ENCODE data around the gene PRDM13. TPM values are rescaled to one million over a fixed set of nuclear protein-coding genes. Genes with fewer than 3 reads are reported as not detected.

The PRDM13 gene
- total and polyA plus RNA-seq, 2 experiments from 2014 or later, result 0.08 to 0.10 TPM

- peak overlapping the region; percentile 93 for H3K4me2 ChIP-seq
- H3K4me3 ChIP-seq, result peak overlapping the region; percentile 64
- Mint-ChIP-seq H3K4me1 (peaks cover 40% of the 10 kb centered on the region), H3K27me3 (ENCODE audit: insufficient read depth, low read depth, poor library complexity) (peaks cover 97% of the 10 kb centered on the region), H3K27ac (no peak overlapping the region), H3K36me3 (ENCODE audit: low read depth) (peaks cover 2% of the 10 kb centered on the region; the same call in 2 of the 3 replicates), H3K4me3 (peak overlapping the region; percentile 66; the same call in 1 of the 3 replicates), H3K9me3 (peaks cover 6% of the 10 kb centered on the region)
- H3K9me2 ChIP-seq (ENCODE audit: insufficient read depth), result no peaks in the 10 kb centered on the region
- H3K79me2 ChIP-seq (replicated peaks; ENCODE audit: insufficient read depth), result no peaks in the 10 kb centered on the region
- ATAC-seq (peak; percentile 74), DNase-seq (ENCODE audit: low spot score) (peak; percentile 81)
- H3K27me3 ChIP-seq (ENCODE audit: insufficient read depth), result peaks cover 99% of the 10 kb centered on the region
- H3K36me3 ChIP-seq (ENCODE audit: insufficient read depth), result no peaks in the 10 kb centered on the region
- H2AFZ ChIP-seq, result peak overlapping the region; percentile 89
- H3K27ac ChIP-seq (ENCODE audit: low read depth), result no peak overlapping the region
- peaks cover 59% of the 10 kb centered on the region for H3K4me1 ChIP-seq (ENCODE audit: insufficient read depth)
- peaks cover 36% of the 10 kb centered on the region for H3F3A ChIP-seq (replicated peaks; ENCODE audit: low read depth)
- TF ChIP-seq, protein P1, sequence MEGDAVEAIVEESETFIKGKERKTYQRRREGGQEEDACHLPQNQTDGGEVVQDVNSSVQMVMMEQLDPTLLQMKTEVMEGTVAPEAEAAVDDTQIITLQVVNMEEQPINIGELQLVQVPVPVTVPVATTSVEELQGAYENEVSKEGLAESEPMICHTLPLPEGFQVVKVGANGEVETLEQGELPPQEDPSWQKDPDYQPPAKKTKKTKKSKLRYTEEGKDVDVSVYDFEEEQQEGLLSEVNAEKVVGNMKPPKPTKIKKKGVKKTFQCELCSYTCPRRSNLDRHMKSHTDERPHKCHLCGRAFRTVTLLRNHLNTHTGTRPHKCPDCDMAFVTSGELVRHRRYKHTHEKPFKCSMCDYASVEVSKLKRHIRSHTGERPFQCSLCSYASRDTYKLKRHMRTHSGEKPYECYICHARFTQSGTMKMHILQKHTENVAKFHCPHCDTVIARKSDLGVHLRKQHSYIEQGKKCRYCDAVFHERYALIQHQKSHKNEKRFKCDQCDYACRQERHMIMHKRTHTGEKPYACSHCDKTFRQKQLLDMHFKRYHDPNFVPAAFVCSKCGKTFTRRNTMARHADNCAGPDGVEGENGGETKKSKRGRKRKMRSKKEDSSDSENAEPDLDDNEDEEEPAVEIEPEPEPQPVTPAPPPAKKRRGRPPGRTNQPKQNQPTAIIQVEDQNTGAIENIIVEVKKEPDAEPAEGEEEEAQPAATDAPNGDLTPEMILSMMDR (conservative IDR thresholded peaks at IDR 0.05; ENCODE audit: low read depth in 2 of 2), result peak; percentile 34 to 67; a peak in 3 of 4 replicates
- TF ChIP-seq EZH2phosphoT487 (IDR thresholded peaks at IDR 0.05; ENCODE audit: unreplicated experiment), result no peak
- H4K20me1 ChIP-seq (replicated peaks; ENCODE audit: insufficient read depth), result peaks cover 31% of the 10 kb centered on the region
These were observed 6.7 kb downstream of the PRDM13 start for GRCh38 chr6:99613409-99613704.

DNA sequence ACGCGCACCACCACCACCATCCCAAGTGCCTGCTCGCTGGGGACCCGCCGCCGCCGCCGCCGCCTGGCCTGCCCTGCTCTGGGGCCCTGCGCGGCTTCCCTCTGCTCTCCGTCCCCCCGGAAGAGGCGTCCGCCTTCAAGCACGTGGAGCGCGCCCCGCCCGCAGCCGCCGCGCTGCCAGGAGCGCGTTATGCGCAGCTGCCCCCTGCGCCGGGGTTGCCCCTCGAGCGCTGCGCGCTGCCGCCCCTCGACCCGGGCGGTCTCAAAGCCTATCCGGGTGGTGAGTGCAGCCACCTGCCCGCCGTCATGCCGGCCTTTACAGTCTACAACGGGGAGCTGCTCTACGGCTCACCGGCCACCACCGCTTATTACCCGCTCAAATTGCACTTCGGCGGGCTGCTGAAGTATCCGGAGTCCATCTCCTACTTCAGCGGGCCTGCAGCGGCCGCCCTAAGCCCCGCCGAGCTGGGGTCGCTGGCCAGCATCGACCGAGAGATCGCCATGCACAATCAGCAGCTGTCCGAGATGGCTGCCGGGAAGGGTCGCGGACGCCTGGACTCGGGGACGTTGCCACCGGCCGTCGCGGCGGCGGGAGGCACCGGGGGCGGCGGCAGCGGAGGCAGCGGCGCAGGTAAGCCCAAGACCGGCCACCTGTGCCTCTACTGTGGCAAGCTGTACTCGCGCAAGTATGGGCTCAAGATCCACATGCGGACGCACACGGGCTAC lies 7.2 kb downstream of the PRDM13 start:
- no peak overlapping the region for H3K27ac ChIP-seq (ENCODE audit: low read depth)
- H3K4me1 Mint-ChIP-seq, result peaks cover 37% of the 10 kb centered on the region
- peaks cover 95% of the 10 kb centered on the region for H3K27me3 Mint-ChIP-seq (ENCODE audit: insufficient read depth, low read depth, poor library complexity)
- ATAC-seq (peak; percentile 55), DNase-seq (ENCODE audit: low spot score) (peak; percentile 69)
- peak overlapping the region; percentile 66 for H3K4me3 Mint-ChIP-seq
- peak overlapping the region; percentile 96 for H2AFZ ChIP-seq
- peaks cover 53% of the 10 kb centered on the region for H3K4me1 ChIP-seq (ENCODE audit: insufficient read depth)
- peaks cover 30% of the 10 kb centered on the region; the same call in 1 of the 2 replicates for H4K20me1 ChIP-seq (replicated peaks; ENCODE audit: insufficient read depth)
- peaks cover 33% of the 10 kb centered on the region for H3F3A ChIP-seq (replicated peaks; ENCODE audit: low read depth)
- H3K4me3 ChIP-seq, result peak overlapping the region; percentile 64
- no peaks in the 10 kb centered on the region for H3K36me3 ChIP-seq (ENCODE audit: insufficient read depth)
- H3K27ac Mint-ChIP-seq, result no peak overlapping the region
- no peaks in the 10 kb centered on the region for H3K79me2 ChIP-seq (replicated peaks; ENCODE audit: insufficient read depth)
- H3K4me2 ChIP-seq, result peak overlapping the region; percentile 93
- H3K36me3 Mint-ChIP-seq (ENCODE audit: low read depth), result peaks cover 4% of the 10 kb centered on the region; the same call in 2 of the 3 replicates
- H3K9me3 Mint-ChIP-seq, result peaks cover 8% of the 10 kb centered on the region
- H3K9me2 ChIP-seq (ENCODE audit: insufficient read depth), result no peaks in the 10 kb centered on the region
- peaks cover 99% of the 10 kb centered on the region for H3K27me3 ChIP-seq (ENCODE audit: insufficient read depth)
- TF ChIP-seq ZNF114 (CRISPR knock-in tag; IDR thresholded peaks at IDR 0.05) (no peak), NANOG (IDR thresholded peaks at IDR 0.05; ENCODE audit: borderline replicate concordance) (no peak), CREB1 (CRISPR knock-in tag; IDR thresholded peaks at IDR 0.05; ENCODE audit: low read depth) (no peak), ZNF331 (CRISPR knock-in tag; IDR thresholded peaks at IDR 0.05; ENCODE audit: low read depth) (no peak), EZH2 (IDR thresholded peaks at IDR 0.05; ENCODE audit: low read depth, unreplicated experiment) (peak; percentile 87), EZH2phosphoT487 (IDR thresholded peaks at IDR 0.05; ENCODE audit: unreplicated experiment) (peak; percentile 37), STAT1 (IDR thresholded peaks at IDR 0.05; ENCODE audit: unreplicated experiment) (no peak)
- TF ChIP-seq, protein P2, sequence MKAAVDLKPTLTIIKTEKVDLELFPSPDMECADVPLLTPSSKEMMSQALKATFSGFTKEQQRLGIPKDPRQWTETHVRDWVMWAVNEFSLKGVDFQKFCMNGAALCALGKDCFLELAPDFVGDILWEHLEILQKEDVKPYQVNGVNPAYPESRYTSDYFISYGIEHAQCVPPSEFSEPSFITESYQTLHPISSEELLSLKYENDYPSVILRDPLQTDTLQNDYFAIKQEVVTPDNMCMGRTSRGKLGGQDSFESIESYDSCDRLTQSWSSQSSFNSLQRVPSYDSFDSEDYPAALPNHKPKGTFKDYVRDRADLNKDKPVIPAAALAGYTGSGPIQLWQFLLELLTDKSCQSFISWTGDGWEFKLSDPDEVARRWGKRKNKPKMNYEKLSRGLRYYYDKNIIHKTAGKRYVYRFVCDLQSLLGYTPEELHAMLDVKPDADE (IDR thresholded peaks at IDR 0.05), result no peak
- TF ChIP-seq, protein P1 (conservative IDR thresholded peaks at IDR 0.05; ENCODE audit: low read depth in 2 of 2), result no peak
- TF ChIP-seq, protein P3, sequence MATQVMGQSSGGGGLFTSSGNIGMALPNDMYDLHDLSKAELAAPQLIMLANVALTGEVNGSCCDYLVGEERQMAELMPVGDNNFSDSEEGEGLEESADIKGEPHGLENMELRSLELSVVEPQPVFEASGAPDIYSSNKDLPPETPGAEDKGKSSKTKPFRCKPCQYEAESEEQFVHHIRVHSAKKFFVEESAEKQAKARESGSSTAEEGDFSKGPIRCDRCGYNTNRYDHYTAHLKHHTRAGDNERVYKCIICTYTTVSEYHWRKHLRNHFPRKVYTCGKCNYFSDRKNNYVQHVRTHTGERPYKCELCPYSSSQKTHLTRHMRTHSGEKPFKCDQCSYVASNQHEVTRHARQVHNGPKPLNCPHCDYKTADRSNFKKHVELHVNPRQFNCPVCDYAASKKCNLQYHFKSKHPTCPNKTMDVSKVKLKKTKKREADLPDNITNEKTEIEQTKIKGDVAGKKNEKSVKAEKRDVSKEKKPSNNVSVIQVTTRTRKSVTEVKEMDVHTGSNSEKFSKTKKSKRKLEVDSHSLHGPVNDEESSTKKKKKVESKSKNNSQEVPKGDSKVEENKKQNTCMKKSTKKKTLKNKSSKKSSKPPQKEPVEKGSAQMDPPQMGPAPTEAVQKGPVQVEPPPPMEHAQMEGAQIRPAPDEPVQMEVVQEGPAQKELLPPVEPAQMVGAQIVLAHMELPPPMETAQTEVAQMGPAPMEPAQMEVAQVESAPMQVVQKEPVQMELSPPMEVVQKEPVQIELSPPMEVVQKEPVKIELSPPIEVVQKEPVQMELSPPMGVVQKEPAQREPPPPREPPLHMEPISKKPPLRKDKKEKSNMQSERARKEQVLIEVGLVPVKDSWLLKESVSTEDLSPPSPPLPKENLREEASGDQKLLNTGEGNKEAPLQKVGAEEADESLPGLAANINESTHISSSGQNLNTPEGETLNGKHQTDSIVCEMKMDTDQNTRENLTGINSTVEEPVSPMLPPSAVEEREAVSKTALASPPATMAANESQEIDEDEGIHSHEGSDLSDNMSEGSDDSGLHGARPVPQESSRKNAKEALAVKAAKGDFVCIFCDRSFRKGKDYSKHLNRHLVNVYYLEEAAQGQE (IDR thresholded peaks at IDR 0.05; ENCODE audit: unreplicated experiment), result no peak
